Heart left ventricle (tissue), 13 donors: Measurements from ENCODE around the gene ANK2.

Experiments used
- CTCF ChIP-seq, 12 donors: fragments of 200-600 bp; sonication (generic) in 4 of 12; IDR thresholded peaks; one replicate each; pipeline versions ENCODE4 v1.5.0 to v1.8.0; 2018 to 2022; ENCODE audit warnings: antibody characterized with exemption in 12 of 12, mild to moderate bottlenecking in 5 of 12
- POLR2A ChIP-seq, 2 donors: fragments of 450-650 bp; IDR thresholded peaks; one replicate each; pipeline ENCODE4 v1.6.1; 2017; ENCODE audit warnings: antibody characterized with exemption in 2 of 2, mild to moderate bottlenecking in 2 of 2, moderate library complexity in 2 of 2
- donor health status: ischemic (EF 13 %, LVEDD 7.1; RV severe dilation, severe dysfunction).
- donor health status: DM: no; HTN: yes; CAD: no.
- donor health status: DM: no; HTN: no; CAD: no.
- donor health status: ischemic (EF 25% LVEDD 6.9; RV normal size, moderate dysfunction).
- donor health status: ischemic (EF 25% LVEDD 5.7; RV mildly dilated, moderate dysfunction).
- donor health status: ischemic (EF 35%, LVEDD 5.7; RV mildly dilated, moderate dysfunction).
- donor health status: nonischemic (EF 11% LVEDD 7.7; RV severe dilation, severe dysfunction).
- donor health status: DM: yes; HTN: yes; CAD: no.
- donor health status: PGD.
- donor health status: ischemic (EF 29% LVEDD 5.4; RV normal size, mild dysfunction).
- donor health status: nonischemic (EF 23%, LVEDD 6.1; RV moderate dilation, normal function).

- TF ChIP-seq CTCF (IDR thresholded peaks at IDR 0.05), result no peak
- TF ChIP-seq POLR2A (IDR thresholded peaks at IDR 0.05), result no peak
Observed at GRCh38 chr4:113209652-113210320, 160.3 kb downstream of the ANK2 start.
